Cardiac muscle cell (in vitro differentiated cells and primary cell): ENCODE results near the gene PDSS2. TPM values are rescaled to one million over a fixed set of nuclear protein-coding genes. Genes with fewer than 3 reads are reported as not detected.

Experiments
- DNase-seq, 2 donors: peaks; one replicate each; pipeline versions ENCODE4 v3.0.0 to v3.0.0-alpha.2; 2010 to 2017; ENCODE audit warnings: low read depth in 1 of 2, low spot score in 1 of 2
- H3K27ac ChIP-seq: fragments of 200-600 bp; sonication (generic); 2 replicates; pipeline ENCODE4 v1.5.1; 2016
- H3K27me3 ChIP-seq: fragments of 200-600 bp; sonication (generic); 2 replicates; pipeline ENCODE4 v1.6.0; 2016; ENCODE audit warnings: control low read depth
- H3K36me3 ChIP-seq: fragments of 200-600 bp; sonication (generic); 2 replicates; pipeline ENCODE4 v1.5.1; 2016; ENCODE audit warnings: control low read depth
- H3K4me1 ChIP-seq: fragments of 200-600 bp; sonication (generic); 2 replicates; pipeline ENCODE4 v1.8.1; 2017; ENCODE audit warnings: low read depth, mild to moderate bottlenecking, mixed run types
- H3K4me3 ChIP-seq: fragments of 200-600 bp; sonication (generic); 2 replicates; pipeline ENCODE4 v1.5.1; 2016; ENCODE audit warnings: mild to moderate bottlenecking
- H3K9me3 ChIP-seq: fragments of 200-600 bp; sonication (generic); 2 replicates; pipeline ENCODE4 v1.5.1; 2017; ENCODE audit warnings: low read depth, mild to moderate bottlenecking, control low read depth
- CTCF ChIP-seq: IDR thresholded peaks from 2 replicates; pipeline ENCODE4 v1.5.1; 2012; ENCODE audit warnings: low read depth, mild to moderate bottlenecking, low read length
- polyA plus RNA-seq: library from polyadenylated mRNA; unstranded; fragments of >200 nt; fragmentation: Nextera tagmentation; extraction: Ambion mirVana; gene quantifications from 2 replicates; pipeline ENCODE4 v1.2.1, GENCODE V29; 2016
- total RNA-seq: library from RNA; depleted of rRNA; stranded (reverse); fragments of >200 nt; gene quantifications from 2 replicates; pipeline ENCODE4 v1.2.3, GENCODE V29; 2016

PDSS2 gene
- total and polyA plus RNA-seq, 2 experiments from 2014 or later: 12.3 to 19.4 TPM

GRCh38 chr6:107357842-107358241, 101.5 kb downstream of the PDSS2 start:
- Histone ChIP-seq H3K4me3 (no peak overlapping the region), H3K4me1 (peaks cover 7% of the 10 kb centered on the region), H3K36me3 (no peaks in the 10 kb centered on the region), H3K27ac (no peak overlapping the region), H3K27me3 (no peaks in the 10 kb centered on the region), H3K9me3 (no peaks in the 10 kb centered on the region)
- no peak for DNase-seq
- TF ChIP-seq CTCF: no peak

DNA sequence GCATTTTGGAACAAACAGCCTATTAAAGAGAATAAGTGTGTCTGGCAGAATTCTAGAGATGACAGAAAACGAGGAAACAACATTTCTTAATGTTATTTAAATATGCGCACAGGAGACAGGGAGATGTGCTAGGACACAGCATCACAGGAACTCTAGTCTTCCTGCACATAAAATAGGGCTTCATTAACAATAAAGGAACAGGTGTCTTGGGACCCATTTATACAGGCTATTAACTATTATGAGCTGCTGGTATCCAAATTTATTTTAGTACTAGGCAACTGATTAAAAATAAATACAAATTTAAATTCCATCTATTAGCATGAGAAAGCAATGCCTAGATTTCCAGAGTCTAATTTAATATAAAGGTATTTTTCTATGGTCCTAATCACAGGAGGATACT, 102.3 kb downstream of the PDSS2 start:
- Histone ChIP-seq H3K9me3 (no peaks in the 10 kb centered on the region), H3K4me1 (peaks cover 7% of the 10 kb centered on the region), H3K4me3 (no peak overlapping the region), H3K27me3 (no peaks in the 10 kb centered on the region), H3K27ac (no peak overlapping the region), H3K36me3 (no peaks in the 10 kb centered on the region)
- TF ChIP-seq CTCF: no peak
- DNase-seq: no peak

- H3K4me3 ChIP-seq: no peak overlapping the region
- no peaks in the 10 kb centered on the region for H3K9me3 ChIP-seq
- TF ChIP-seq CTCF: no peak
- no peak for DNase-seq
- H3K27me3 ChIP-seq: no peaks in the 10 kb centered on the region
- peaks cover 7% of the 10 kb centered on the region for H3K4me1 ChIP-seq
- H3K27ac ChIP-seq: no peak overlapping the region
- no peaks in the 10 kb centered on the region for H3K36me3 ChIP-seq
Observed at GRCh38 chr6:107355659-107356058, 103.7 kb downstream of the PDSS2 start.

- Histone ChIP-seq H3K27ac (no peak overlapping the region), H3K36me3 (no peaks in the 10 kb centered on the region), H3K4me3 (no peak overlapping the region), H3K9me3 (no peaks in the 10 kb centered on the region), H3K27me3 (no peaks in the 10 kb centered on the region), H3K4me1 (peaks cover 7% of the 10 kb centered on the region)
- TF ChIP-seq CTCF: no peak
- peak in 1 of 2 donors; percentile 26 for DNase-seq
Observed at GRCh38 chr6:107354451-107354850, 104.9 kb downstream of the PDSS2 start.

DNA sequence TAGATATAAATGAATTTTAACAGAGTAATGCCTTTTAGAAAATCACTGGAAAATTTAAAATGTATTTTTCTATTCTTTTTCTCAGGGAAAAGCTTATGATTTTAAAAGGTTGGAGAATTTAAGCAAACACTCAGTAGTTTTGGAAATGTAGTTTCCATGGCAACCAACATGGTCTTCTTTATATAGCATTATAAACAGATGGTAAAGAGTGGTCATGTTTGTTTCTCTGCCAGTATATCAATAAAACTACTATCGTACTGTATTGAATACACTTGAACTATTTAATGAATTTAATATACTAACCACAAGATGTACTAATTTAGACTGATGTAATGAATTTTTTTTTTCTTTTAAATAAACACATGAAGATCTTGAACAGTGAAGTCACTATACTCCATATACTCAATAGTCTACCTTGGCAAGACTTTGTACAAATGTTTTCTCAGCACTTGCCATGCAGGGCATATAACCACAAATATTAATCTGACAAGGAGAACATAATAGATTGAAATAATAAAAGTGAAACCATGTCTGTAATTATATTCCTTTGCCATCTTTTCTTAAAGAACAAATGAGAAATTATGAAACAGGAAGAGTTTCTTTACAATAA, 105.5 kb downstream of the PDSS2 start:
- TF ChIP-seq CTCF: no peak
- Histone ChIP-seq H3K36me3 (no peaks in the 10 kb centered on the region), H3K4me1 (peaks cover 7% of the 10 kb centered on the region), H3K4me3 (no peak overlapping the region), H3K27ac (no peak overlapping the region), H3K27me3 (no peaks in the 10 kb centered on the region), H3K9me3 (no peaks in the 10 kb centered on the region)
- no peak for DNase-seq
